ENCODE measurements around the gene KIF26A.

The KIF26A gene

DNA sequence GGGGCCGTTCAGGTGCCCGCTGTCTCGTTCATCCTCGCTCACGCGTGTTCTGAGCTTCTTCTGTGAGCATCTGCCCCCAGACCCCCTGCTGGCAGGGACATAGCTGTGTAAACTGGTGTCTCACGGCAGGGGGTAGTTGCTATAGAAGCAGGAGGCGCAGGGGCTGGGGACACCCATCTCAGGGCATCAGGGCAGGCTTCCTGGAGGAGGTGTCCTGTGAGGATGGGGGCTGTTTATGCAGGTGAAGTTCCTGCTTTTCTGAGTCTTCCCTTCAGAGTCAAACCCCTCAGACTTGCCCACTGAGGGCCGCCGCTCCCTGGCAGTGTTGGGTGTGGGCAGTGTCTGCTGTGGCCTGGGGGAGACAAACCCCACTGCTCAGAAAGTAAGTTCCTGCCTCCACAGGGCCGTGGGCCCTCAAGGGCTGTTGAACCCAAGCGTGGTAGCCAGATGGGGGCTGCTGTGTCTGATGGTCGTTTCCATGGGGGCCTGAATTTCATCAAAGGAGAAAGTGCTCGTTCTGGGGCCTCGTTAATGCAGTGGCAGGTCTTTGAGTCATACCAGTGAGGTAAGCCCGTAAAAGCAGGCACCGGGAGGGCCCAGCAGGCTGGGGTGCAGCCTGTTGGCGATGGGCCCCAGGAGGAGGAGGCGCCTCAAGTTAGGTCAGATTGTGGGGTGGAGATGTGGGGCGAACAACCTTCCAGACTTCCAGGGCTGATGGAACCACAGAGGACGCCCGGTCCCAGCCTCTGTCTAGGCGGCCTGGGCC is 23.4 kb downstream of the KIF26A start:
- no peak for DNase-seq

DNA sequence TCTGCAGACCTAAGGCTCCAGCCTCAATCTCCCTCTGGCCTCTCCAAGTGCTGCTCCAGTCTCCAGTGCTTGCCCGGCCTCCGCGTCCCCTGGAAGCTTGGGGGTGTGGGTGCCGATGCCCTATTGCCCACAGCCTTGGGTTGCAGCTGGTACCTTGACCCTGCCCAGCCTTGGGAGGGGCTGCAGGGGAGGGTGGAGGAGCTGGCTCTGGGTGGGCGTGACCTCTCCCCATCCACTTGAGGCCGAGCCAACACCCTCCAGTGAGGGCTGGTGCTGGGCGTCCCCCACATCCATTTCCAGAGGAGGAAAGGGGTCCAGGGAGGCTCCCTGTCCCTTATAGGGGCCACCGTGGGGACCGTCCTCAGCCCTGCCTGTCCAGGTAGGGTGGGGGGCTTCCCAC is 24.1 kb downstream of the KIF26A start:
- DNase-seq: no peak

DNA sequence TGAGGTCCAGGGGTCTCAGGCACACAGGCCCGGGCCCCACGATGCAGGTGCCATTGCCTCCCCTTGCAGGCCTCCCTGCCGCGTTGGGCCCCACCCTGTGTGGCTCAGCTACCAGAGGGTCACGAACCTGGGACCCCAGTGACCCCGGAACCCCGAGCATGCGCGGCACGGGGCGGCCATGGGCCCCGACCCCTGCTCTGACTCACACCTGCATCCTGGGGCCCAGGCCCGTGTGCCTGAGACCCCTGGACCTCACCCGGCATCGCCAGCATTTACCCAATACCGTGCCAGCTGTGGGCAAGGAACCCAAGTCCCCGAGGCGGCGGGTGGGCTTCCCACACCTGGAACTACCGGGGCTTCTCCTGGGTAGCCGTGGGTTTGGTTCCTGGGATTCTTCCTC is 25.2 kb downstream of the KIF26A start:
- DNase-seq: no peak

DNA sequence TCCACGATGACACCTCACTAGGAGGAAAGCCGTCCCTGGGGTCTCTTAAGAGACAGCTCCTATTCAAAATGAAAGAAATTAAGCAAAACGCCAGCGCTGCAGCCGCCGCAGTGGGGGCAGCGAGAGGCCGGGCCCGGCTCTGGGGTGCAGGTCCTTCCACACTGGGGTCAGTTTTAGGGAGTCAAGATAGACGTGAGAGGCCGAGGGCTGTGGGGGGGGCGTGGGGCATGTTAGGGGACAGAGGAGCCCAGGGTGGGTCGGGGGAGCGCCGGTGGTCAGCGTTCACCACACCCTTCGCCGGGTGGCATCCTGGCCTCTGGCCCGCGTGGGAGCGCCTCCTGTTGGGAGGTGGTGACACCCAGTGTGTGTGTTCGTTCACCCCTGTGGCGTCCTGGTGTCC is 25.7 kb downstream of the KIF26A start:
- no peak for DNase-seq

DNA sequence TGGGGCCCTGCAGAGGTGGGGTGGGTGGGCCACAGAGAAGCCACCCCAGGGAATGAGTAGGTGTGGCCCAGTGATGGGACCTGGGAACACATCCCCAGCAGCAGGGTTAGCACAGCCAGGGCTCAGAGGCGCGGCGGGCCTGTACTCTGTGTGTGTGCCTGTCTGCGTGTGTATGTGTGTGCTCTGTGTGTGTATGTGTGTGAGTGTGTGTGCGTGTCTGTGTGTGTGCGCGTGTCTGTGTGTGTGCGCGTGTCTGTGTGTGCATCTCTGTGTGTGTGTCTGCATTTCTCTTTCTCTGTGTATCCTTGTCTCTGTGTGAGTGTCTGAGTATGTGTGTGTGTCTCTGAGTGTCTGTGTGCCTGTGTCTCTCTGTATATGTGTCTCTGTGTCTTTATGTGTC is 26.1 kb downstream of the KIF26A start:
- no peak for DNase-seq

DNA sequence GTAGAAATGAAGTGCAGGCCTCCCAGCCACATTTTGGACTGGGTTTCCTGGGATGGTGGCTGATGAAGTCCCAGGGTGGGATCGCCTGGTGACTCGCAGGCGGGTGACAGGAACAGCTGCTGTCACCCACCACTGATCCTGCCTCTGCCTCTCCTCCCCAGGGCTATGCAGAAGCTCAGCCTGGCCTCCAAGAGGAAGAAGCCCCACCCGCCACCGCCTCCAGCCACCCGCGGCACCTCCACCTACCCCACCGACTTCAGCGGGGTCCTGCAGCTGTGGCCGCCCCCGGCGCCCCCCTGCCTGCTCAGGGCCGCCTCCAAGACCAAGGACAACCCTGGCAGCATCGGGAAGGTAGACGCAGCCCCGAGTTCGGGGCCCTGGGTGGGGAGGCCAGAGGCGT is 28.3 kb downstream of the KIF26A start:
- DNase-seq: no peak

DNA sequence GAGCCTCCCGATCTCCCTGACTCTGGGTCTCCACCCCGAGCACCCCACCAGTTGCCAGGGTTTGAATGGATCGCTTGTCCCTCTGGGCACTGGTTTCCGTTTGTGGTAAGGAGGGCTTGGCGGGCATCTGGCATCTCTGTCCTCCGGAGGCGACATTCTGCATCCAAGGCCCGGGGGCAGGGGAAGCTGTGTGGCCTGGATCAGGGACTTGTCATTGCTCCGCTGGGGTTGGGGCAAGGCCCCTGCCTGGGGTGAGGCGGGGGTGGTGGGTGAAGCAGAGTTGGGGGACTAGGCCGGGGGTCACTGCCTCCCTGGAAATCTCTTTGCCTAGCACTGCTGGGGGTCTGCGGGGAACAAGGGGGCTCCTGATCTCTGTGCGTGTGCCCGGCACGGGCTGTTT is 30.2 kb downstream of the KIF26A start:
- DNase-seq: no peak

DNA sequence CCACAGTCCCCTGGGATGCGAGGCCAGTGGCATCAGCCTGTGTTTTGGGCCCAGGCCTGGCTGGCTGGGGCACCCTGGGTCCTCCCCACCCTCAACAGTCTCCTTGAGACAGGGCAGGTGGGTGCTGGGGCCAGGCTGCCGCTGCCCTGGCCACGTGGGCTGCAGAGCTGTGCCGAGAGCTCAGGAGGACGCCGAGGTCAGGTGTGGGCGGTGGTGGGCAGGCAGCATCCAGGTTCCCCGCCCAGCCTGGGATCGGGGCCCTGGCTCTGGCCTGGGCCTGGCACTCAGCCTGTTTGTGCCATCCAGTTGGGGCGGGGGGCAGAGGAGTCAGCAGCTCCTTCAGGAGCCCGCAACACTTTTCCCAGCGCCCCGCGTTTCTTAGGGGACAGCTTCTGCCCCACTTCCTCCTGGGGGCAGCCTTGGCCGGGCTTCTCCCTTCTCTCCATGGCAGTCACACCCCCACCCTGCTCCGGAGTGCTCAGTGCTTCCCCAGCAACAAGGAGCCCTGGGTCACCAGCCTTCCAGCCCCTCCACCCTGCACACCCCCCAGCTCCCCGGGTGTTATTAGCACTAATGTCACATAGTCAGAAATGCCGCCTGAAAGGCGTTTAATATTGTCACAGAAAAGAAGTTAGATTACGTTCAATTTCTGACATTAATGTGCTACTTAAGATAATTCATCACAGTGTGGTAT is 30.8 kb downstream of the KIF26A start:
- DNase-seq: no peak

DNA sequence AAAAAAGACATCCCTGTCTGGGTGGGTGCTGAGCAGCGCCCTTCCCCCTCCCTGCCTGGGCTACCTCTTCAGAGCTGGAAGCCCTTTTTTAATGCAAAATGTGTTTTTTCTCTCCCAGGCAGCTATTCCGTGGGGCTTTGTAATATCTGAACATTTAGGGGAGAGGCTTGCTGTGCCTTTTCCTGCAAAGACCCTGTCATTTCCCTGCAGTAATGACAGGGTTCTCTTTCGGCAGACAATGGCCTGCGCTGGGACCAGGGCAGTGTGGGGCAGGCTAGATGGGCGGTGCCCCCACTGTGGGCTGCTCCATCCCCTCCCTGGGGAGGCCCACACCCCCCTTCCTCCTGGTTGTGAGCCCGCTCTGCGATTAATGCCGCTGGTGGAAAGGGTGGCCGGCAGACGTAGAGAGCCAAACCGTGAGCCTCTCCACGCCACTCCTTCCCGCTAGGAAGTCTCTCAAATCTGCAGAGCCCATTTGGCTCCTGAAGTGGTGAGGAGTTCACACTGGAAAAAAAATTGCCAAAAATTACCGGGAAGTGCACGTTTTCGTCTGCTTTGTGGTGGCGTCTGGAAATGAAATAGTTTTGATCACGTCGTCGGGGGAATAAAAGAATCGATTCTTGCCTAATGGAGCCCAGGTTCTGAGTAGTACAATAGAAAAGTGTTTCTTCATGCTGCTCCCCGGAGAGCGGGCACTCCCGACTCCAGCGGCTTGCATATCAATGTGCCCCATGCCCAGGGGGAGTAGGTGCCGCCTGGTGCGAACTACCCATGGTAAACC is 31.5 kb downstream of the KIF26A start:
- DNase-seq: no peak

DNA sequence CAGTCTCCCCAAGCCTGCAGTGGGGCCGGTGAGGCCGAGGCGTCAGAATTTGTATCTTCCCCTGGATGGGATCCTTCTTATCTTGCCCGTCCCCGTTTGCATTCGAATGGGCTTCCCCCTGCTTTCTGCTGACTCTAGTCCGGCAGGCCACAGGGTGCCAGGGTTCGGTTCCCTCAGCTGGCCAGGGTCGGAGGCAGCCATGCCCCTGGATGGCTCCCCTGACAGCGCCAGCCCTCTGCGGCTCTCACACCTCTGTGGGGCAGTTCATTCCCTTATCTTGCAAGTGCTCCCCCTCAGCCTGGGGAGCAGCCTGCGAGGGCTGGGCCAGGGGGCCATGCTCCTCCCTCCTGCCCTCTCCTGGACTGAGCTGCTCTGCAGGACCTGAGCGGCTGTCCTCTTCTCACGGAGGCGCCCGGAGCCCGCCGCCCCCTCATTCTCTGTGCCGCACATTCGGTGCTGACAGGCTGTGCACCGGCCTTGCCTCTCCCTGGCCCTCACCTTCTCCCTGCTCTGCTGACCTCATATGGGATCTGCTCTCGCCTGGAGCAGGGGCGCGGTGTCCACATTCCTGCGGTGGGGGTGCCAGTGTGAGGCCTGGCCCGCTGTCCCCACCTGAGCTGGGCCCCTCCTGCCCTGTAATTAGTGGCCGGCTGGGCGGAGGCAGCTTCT is 32.8 kb downstream of the KIF26A start:
- DNase-seq: no peak

DNA sequence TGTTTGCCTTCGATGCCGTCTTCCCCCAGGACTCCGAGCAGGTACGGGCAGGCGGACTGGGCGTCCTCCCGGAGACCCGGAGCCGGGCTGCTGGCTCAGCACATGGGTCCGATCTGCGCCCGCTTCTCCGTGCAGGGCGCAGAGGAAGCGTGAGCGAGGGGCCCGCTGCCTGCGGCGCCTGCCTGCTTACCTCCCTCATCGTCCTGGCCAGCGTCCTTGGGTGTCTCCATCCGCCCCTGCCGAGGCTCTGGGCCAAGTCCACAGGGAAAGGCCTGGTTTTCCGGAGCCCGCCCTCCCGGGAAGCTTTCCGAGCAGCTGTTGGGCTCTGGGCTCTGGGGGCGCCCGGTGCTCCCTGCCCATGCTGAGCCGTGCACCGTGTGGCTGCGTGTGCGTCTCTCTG is 33.5 kb downstream of the KIF26A start:
- DNase-seq: no peak

DNA sequence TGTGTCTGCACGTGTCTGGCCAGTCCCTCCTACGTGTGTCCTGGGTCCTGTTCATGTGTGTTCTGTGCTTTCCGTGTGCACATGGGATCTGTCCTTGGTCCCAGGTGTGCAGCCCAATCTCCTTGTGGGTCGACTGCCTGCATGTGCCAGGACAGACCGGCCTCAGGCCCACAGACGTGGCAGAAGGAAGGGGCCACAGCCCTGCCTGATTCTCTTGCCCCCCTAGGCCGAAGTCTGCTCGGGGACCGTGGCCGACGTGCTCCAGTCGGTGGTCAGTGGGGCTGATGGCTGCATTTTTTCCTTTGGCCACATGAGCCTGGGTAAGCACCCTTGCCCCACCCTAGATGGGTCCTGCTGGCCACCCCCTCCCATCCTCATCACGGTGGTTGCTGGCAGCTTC is 34.0 kb downstream of the KIF26A start:
- DNase-seq: no peak

DNA sequence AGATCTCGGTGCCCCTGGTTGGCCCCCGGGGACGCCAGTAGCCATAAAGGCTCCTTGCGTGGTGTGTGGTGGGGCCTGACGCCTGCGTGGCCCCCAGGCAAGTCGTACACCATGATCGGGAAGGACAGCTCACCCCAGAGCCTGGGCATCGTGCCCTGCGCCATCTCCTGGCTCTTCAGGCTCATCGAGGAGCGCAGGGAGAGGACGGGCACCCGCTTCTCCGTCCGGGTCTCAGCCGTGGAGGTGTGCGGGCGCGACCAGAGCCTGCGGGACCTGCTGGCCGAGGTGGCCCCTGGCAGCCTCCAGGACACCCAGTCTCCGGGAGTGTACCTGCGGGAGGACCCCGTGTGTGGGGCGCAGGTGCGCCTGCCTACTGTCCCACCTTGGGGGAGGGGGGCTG is 34.5 kb downstream of the KIF26A start:
- DNase-seq: no peak

DNA sequence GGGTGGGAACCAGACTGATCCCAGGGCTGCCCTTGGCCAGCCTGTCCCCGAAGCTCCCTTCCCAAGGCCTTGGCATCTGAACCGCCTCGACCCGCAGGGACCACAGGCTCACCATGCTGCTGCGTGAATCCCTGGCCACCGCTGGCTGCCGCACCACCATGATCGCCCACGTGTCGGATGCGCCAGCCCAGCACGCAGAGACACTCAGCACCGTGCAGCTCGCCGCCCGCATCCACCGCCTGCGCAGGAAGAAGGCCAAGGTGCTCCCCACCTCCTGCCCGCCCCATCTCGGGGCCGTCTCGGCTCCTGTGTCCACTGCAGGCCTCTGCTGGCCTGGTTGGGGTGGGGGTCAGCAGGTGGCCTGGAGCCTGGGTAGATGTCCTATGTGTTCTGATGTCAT is 35.7 kb downstream of the KIF26A start:
- DNase-seq: no peak

DNA sequence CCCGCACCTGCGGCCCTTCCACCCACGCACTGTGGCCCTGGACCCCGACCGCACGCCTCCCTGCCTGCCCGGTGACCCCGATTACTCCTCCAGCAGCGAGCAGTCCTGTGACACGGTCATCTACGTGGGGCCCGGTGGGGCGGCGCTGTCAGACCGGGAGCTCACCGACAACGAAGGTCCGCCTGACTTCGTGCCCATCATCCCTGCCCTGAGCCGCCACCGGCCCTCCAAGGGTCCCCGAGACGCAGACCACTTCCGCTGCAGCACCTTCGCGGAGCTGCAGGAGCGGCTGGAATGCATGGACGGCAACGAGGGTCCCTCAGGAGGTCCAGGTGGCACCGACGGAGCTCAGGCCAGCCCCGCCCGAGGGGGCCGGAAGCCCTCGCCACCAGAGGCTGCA is 36.7 kb downstream of the KIF26A start:
- no peak for DNase-seq

DNA sequence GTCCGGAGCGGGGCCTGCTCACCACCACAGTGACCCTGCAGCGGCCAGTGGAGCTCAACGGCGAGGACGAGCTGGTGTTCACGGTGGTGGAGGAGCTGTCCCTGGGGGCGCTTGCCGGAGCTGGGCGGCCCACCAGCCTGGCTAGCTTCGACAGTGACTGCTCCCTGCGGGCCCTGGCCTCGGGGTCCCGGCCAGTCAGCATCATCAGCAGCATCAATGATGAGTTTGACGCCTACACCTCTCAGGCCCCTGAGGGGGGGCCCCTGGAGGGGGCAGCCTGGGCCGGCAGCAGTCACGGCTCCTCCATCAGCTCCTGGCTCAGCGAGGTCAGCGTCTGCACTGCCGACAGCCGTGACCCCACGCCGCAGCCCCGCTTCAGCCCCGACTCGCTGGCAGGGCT is 37.4 kb downstream of the KIF26A start:
- no peak for DNase-seq

DNA sequence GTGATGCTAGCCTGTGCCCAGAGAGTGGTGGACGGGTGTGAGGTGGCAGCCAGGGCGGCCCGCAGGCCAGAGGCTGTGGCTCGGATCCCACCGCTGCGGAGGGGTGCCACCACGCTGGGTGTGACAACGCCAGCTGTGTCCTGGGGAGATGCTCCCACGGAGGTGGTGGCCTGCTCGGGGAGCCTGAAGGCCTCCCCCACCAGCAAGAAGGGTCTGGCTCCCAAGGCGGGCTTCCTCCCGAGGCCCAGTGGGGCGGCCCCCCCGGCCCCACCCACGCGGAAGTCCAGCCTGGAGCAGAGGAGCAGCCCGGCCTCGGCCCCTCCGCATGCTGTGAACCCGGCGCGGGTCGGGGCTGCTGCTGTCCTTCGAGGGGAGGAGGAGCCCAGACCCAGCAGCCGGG is 38.2 kb downstream of the KIF26A start:
- DNase-seq: no peak

DNA sequence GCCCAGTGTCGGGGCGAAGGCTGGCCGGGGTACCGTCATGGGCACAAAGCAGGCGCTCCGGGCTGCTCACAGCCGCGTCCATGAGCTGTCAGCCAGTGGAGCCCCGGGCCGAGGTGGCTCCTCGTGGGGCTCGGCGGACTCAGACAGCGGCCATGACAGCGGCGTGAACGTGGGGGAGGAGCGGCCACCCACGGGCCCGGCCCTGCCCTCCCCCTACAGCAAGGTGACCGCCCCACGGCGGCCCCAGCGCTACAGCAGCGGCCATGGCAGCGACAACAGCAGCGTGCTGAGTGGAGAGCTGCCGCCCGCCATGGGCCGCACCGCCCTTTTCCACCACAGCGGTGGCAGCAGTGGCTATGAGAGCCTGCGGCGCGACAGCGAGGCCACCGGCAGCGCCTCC is 39.0 kb downstream of the KIF26A start:
- DNase-seq: no peak

DNA sequence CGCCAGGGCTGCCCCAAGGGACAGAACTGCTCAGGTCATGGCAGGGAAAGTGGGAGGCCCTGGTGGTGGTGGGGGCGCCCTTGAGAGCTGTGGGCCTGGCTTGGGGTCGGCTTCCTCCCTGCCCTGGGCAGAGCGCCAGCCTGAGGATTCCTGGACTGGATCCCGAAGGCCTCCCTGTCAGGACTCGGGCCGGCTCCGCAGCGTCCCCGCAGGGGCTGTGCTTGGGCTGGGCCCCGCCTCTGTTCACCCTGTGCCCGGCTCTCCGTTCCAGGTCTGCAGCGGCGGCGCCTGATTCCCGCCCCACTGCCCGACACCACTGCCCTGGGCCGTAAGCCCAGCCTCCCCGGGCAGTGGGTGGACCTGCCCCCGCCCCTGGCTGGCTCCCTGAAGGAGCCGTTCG is 39.9 kb downstream of the KIF26A start:
- DNase-seq: no peak

DNA sequence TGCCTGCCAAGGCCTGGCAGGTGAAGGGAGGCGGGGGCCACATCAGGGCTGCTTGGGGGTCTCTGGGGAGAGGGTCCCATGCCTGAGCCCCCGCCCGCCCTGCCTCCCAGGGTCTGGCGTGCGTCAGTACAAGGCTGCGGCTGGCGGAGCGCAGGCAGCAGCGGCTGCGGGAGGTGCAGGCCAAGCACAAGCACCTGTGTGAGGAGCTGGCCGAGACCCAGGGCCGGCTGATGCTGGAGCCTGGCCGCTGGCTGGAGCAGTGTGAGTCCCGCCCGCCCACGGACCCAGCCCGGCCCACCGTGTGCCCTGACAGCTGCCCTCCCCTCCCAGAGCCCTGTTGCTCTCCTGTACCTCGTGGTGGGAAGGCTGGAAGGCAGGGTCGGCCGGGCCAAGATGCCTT is 40.7 kb downstream of the KIF26A start:
- no peak for DNase-seq

DNA sequence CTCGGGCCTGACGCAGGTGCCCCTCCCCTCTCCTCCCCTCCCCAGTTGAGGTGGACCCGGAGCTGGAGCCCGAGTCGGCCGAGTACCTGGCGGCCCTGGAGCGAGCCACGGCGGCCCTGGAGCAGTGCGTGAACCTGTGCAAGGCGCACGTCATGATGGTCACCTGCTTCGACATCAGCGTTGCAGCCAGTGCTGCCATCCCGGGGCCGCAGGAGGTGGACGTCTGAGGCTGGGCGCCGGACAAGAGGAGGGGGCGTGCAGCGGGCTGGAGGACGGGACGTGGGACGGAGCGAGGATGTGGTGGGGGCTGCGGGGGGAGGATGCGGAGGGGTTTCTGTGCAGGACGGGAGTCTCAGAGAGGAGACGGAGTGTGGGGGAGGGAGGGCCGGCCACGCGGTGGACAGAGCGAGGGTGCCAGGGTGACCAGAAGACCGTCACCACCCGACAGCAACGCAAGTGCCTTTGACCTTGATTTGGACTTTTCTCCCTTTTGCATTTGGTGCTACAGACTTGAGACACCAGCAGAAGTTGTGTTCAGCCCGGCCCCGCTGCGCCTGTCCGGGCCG is 41.3 kb downstream of the KIF26A start:
- DNase-seq: no peak

DNA sequence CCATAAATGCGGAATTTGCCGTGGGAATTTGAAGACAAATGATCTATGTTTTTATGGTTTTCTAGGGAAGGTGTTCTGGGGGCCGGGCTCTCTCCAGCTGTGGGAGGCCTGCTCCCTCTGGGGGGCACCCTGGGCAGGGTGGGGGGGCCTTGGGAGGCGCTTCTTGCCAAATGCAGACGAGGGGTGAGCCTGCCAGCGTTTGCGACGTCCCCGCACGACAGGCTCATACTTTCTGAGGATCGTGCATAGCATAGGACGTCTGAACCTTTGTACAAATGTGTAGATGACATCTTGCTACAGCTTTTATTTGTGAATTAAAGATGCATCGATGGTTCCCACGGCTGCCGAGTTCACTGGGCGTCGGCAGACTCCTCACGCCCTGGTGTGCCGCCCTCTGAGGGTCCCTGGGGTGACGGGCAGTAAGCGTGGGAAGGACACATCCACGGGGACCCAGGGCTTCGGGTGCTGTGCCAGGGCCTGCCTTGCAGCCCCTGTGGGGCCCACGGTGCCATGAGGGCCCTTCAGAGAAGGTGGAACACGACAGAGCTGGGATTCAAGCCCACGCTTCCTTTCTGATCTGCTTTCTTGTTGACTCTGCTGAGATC is 42.3 kb downstream of the KIF26A start:
- no peak for DNase-seq
